ENCODE results near the gene KCNIP4.

The KCNIP4 gene

GRCh38 chr4:21543514-21543913 lies 405.1 kb downstream of the KCNIP4 start:
- Histone ChIP-seq H3K4me3 (no peak overlapping the region), H3K36me3 (ENCODE audit: insufficient read depth, low read length) (no peaks in the 10 kb centered on the region), H3K9me3 (ENCODE audit: low read depth, low read length) (no peaks in the 10 kb centered on the region), H3K27ac (no peak overlapping the region), H3K9ac (ENCODE audit: insufficient read length) (no peak overlapping the region)
- DNase-seq (ENCODE audit: low read depth, low spot score): no peak
- TF ChIP-seq FOXP2 (optimal IDR thresholded peaks at IDR 0.05; ENCODE audit: control extremely low read depth, extremely low read length, insufficient read depth): no peak
- no peak for TF ChIP-seq EZH2 (IDR thresholded peaks at IDR 0.05)
- TF ChIP-seq POLR2AphosphoS5 (IDR thresholded peaks at IDR 0.05; ENCODE audit: borderline replicate concordance, low read depth, low read length): no peak

- H3K27ac ChIP-seq: no peak overlapping the region
- H3K4me3 ChIP-seq: no peak overlapping the region
- TF ChIP-seq FOXP2 (optimal IDR thresholded peaks at IDR 0.05; ENCODE audit: control extremely low read depth, extremely low read length, insufficient read depth): no peak
- TF ChIP-seq EZH2 (IDR thresholded peaks at IDR 0.05): no peak
- TF ChIP-seq POLR2AphosphoS5 (IDR thresholded peaks at IDR 0.05; ENCODE audit: borderline replicate concordance, low read depth, low read length): no peak
Observed at GRCh38 chr4:21535898-21536297, 412.7 kb downstream of the KCNIP4 start.

GRCh38 chr4:21531048-21531447 lies 417.5 kb downstream of the KCNIP4 start:
- H3K4me3 ChIP-seq: no peak overlapping the region
- no peak for TF ChIP-seq FOXP2 (optimal IDR thresholded peaks at IDR 0.05; ENCODE audit: control extremely low read depth, extremely low read length, insufficient read depth)
- no peak for TF ChIP-seq EZH2 (IDR thresholded peaks at IDR 0.05)
- TF ChIP-seq POLR2AphosphoS5 (IDR thresholded peaks at IDR 0.05; ENCODE audit: borderline replicate concordance, low read depth, low read length): no peak
- no peak for DNase-seq (ENCODE audit: low read depth, low spot score)

More at GRCh38 chr4:21535898-21536297, 412.7 kb downstream of the KCNIP4 start:
- Histone ChIP-seq H3K9ac (ENCODE audit: insufficient read length) (no peak overlapping the region), H3K9me3 (ENCODE audit: low read depth, low read length) (no peaks in the 10 kb centered on the region), H3K36me3 (ENCODE audit: insufficient read depth, low read length) (no peaks in the 10 kb centered on the region)
- DNase-seq (ENCODE audit: low read depth, low spot score): no peak

GRCh38 chr4:21529214-21529613 lies 419.4 kb downstream of the KCNIP4 start:
- Histone ChIP-seq H3K27ac (no peak overlapping the region), H3K36me3 (ENCODE audit: insufficient read depth, low read length) (no peaks in the 10 kb centered on the region), H3K9me3 (ENCODE audit: low read depth, low read length) (no peaks in the 10 kb centered on the region), H3K9ac (ENCODE audit: insufficient read length) (no peak overlapping the region), H3K4me3 (no peak overlapping the region)
- no peak for DNase-seq (ENCODE audit: low read depth, low spot score)
- no peak for TF ChIP-seq POLR2AphosphoS5 (IDR thresholded peaks at IDR 0.05; ENCODE audit: borderline replicate concordance, low read depth, low read length)
- TF ChIP-seq FOXP2 (optimal IDR thresholded peaks at IDR 0.05; ENCODE audit: control extremely low read depth, extremely low read length, insufficient read depth): no peak
- TF ChIP-seq EZH2 (IDR thresholded peaks at IDR 0.05): no peak

More at GRCh38 chr4:21531048-21531447, 417.5 kb downstream of the KCNIP4 start:
- Histone ChIP-seq H3K9me3 (ENCODE audit: low read depth, low read length) (no peaks in the 10 kb centered on the region), H3K36me3 (ENCODE audit: insufficient read depth, low read length) (no peaks in the 10 kb centered on the region), H3K9ac (ENCODE audit: insufficient read length) (no peak overlapping the region), H3K27ac (no peak overlapping the region)

- no peaks in the 10 kb centered on the region for H3K9me3 ChIP-seq (ENCODE audit: low read depth, low read length)
- TF ChIP-seq FOXP2 (optimal IDR thresholded peaks at IDR 0.05; ENCODE audit: control extremely low read depth, extremely low read length, insufficient read depth): no peak
- TF ChIP-seq EZH2 (IDR thresholded peaks at IDR 0.05): no peak
- no peak for TF ChIP-seq POLR2AphosphoS5 (IDR thresholded peaks at IDR 0.05; ENCODE audit: borderline replicate concordance, low read depth, low read length)
- no peak overlapping the region for H3K9ac ChIP-seq (ENCODE audit: insufficient read length)
- no peak overlapping the region for H3K4me3 ChIP-seq
- no peak overlapping the region for H3K27ac ChIP-seq
- no peaks in the 10 kb centered on the region for H3K36me3 ChIP-seq (ENCODE audit: insufficient read depth, low read length)
- no peak for DNase-seq (ENCODE audit: low read depth, low spot score)
Observed at GRCh38 chr4:21522296-21522695, 426.3 kb downstream of the KCNIP4 start.

- no peaks in the 10 kb centered on the region for H3K36me3 ChIP-seq (ENCODE audit: insufficient read depth, low read length)
- DNase-seq (ENCODE audit: low read depth, low spot score): no peak
- H3K4me3 ChIP-seq: no peak overlapping the region
- H3K9ac ChIP-seq (ENCODE audit: insufficient read length): no peak overlapping the region
- H3K9me3 ChIP-seq (ENCODE audit: low read depth, low read length): no peaks in the 10 kb centered on the region
- TF ChIP-seq EZH2 (IDR thresholded peaks at IDR 0.05) (no peak), POLR2AphosphoS5 (IDR thresholded peaks at IDR 0.05; ENCODE audit: borderline replicate concordance, low read depth, low read length) (no peak), FOXP2 (optimal IDR thresholded peaks at IDR 0.05; ENCODE audit: control extremely low read depth, extremely low read length, insufficient read depth) (no peak)
- H3K27ac ChIP-seq: no peak overlapping the region
Observed at GRCh38 chr4:21517126-21517859, 431.3 kb downstream of the KCNIP4 start.

- no peak for DNase-seq (ENCODE audit: low read depth, low spot score)
- Histone ChIP-seq H3K27ac (no peak overlapping the region), H3K9ac (ENCODE audit: insufficient read length) (no peak overlapping the region), H3K36me3 (ENCODE audit: insufficient read depth, low read length) (no peaks in the 10 kb centered on the region), H3K9me3 (ENCODE audit: low read depth, low read length) (no peaks in the 10 kb centered on the region), H3K4me3 (no peak overlapping the region)
- TF ChIP-seq POLR2AphosphoS5 (IDR thresholded peaks at IDR 0.05; ENCODE audit: borderline replicate concordance, low read depth, low read length) (no peak), EZH2 (IDR thresholded peaks at IDR 0.05) (no peak), FOXP2 (optimal IDR thresholded peaks at IDR 0.05; ENCODE audit: control extremely low read depth, extremely low read length, insufficient read depth) (no peak)
Observed at GRCh38 chr4:21514022-21514694, 434.4 kb downstream of the KCNIP4 start.

- no peak for TF ChIP-seq FOXP2 (optimal IDR thresholded peaks at IDR 0.05; ENCODE audit: control extremely low read depth, extremely low read length, insufficient read depth)
- no peak for TF ChIP-seq POLR2AphosphoS5 (IDR thresholded peaks at IDR 0.05; ENCODE audit: borderline replicate concordance, low read depth, low read length)
- TF ChIP-seq EZH2 (IDR thresholded peaks at IDR 0.05): no peak
- H3K36me3 ChIP-seq (ENCODE audit: insufficient read depth, low read length): no peaks in the 10 kb centered on the region
- no peak overlapping the region for H3K4me3 ChIP-seq
- H3K9me3 ChIP-seq (ENCODE audit: low read depth, low read length): no peaks in the 10 kb centered on the region
- no peak overlapping the region for H3K27ac ChIP-seq
- H3K9ac ChIP-seq (ENCODE audit: insufficient read length): no peak overlapping the region
- DNase-seq (ENCODE audit: low read depth, low spot score): peak; percentile 10
Observed at GRCh38 chr4:21512353-21512752, 436.2 kb downstream of the KCNIP4 start.
